Measurements from ENCODE around the gene EFCAB11. TPM values are rescaled to one million over a fixed set of nuclear protein-coding genes. Genes with fewer than 3 reads are reported as not detected.

EFCAB11 gene
- total RNA-seq, 3 donors from 2014 or later (not counting 1 experiment from before 2014, with no cell fraction given) = 3.9 to 5.2 (median 4.0) TPM

GRCh38 chr14:89757313-89757939 lies 197.1 kb downstream of the EFCAB11 start:
- Histone ChIP-seq H3K36me3 (ENCODE audit: control insufficient read depth, insufficient read depth, low read length) (no peaks in the 10 kb centered on the region), H3K27me3 (ENCODE audit: control insufficient read depth, insufficient read depth, low read length) (no peaks in the 10 kb centered on the region), H3K4me3 (ENCODE audit: low read length) (no peak overlapping the region), H3K9me3 (ENCODE audit: control insufficient read depth, insufficient read depth, low read length) (no peaks in the 10 kb centered on the region), H3K4me1 (ENCODE audit: control insufficient read depth, insufficient read depth, low read length) (peaks cover 8% of the 10 kb centered on the region), H3K27ac (ENCODE audit: low read length) (no peak overlapping the region)
- Mint-ChIP-seq H3K9me3 (no peaks in the 10 kb centered on the region), H3K36me3 (peaks cover 9% of the 10 kb centered on the region), H3K27me3 (ENCODE audit: low read depth in 2 of 2) (no peaks in the 10 kb centered on the region), H3K4me3 (no peak overlapping the region), H3K4me1 (peaks cover 17 to 23% of the 10 kb centered on the region in 2 donors), H3K27ac (peak overlapping the region in 1 of 2 donors; percentile 10)
- no peak for DNase-seq
- TF ChIP-seq CTCF (IDR thresholded peaks at IDR 0.05) = no peak
- WGBS (ENCODE audit: insufficient coverage) = 44% methylated on average over 4 of the region's 5 CpGs
- intact Hi-C loops (cut with micrococcal nuclease) = no loop called here
- ATAC-seq = peak in 1 of 3 donors; percentile 51

- Mint-ChIP-seq H3K4me1 (peaks cover 29 to 34% of the 10 kb centered on the region in 2 donors), H3K36me3 (peaks cover 9% of the 10 kb centered on the region), H3K27me3 (ENCODE audit: low read depth in 2 of 2) (no peaks in the 10 kb centered on the region), H3K4me3 (no peak overlapping the region), H3K27ac (no peak overlapping the region), H3K9me3 (no peaks in the 10 kb centered on the region)
- DNase-seq (no peak), ATAC-seq (no peak)
- Histone ChIP-seq H3K36me3 (ENCODE audit: control insufficient read depth, insufficient read depth, low read length) (no peaks in the 10 kb centered on the region), H3K27ac (ENCODE audit: low read length) (no peak overlapping the region), H3K4me3 (ENCODE audit: low read length) (no peak overlapping the region), H3K4me1 (ENCODE audit: control insufficient read depth, insufficient read depth, low read length) (peaks cover 8% of the 10 kb centered on the region), H3K9me3 (ENCODE audit: control insufficient read depth, insufficient read depth, low read length) (no peaks in the 10 kb centered on the region), H3K27me3 (ENCODE audit: control insufficient read depth, insufficient read depth, low read length) (no peaks in the 10 kb centered on the region)
- WGBS (ENCODE audit: insufficient coverage) = 89% methylated on average over 4 of the region's 4 CpGs
- intact Hi-C loops (cut with micrococcal nuclease) = no loop called here
- TF ChIP-seq CTCF (IDR thresholded peaks at IDR 0.05) = no peak
Observed at GRCh38 chr14:89755816-89756215, 198.7 kb downstream of the EFCAB11 start.

- no peaks in the 10 kb centered on the region for H3K9me3 Mint-ChIP-seq
- no peak overlapping the region for H3K27ac Mint-ChIP-seq
- H3K4me1 Mint-ChIP-seq = peaks cover 34 to 35% of the 10 kb centered on the region in 2 donors
- ATAC-seq (no peak), DNase-seq (no peak)
- no peak overlapping the region for H3K4me3 Mint-ChIP-seq
- TF ChIP-seq CTCF (IDR thresholded peaks at IDR 0.05) = no peak
- intact Hi-C loops (cut with micrococcal nuclease) = no loop called here
- peaks cover 9% of the 10 kb centered on the region for H3K36me3 Mint-ChIP-seq
- Histone ChIP-seq H3K9me3 (ENCODE audit: control insufficient read depth, insufficient read depth, low read length) (no peaks in the 10 kb centered on the region), H3K27me3 (ENCODE audit: control insufficient read depth, insufficient read depth, low read length) (no peaks in the 10 kb centered on the region), H3K27ac (ENCODE audit: low read length) (no peak overlapping the region), H3K4me3 (ENCODE audit: low read length) (no peak overlapping the region), H3K4me1 (ENCODE audit: control insufficient read depth, insufficient read depth, low read length) (peaks cover 8% of the 10 kb centered on the region), H3K36me3 (ENCODE audit: control insufficient read depth, insufficient read depth, low read length) (no peaks in the 10 kb centered on the region)
- no peaks in the 10 kb centered on the region for H3K27me3 Mint-ChIP-seq (ENCODE audit: low read depth in 2 of 2)
- 100% methylated on average over 1 of the region's 4 CpGs for WGBS (ENCODE audit: insufficient coverage)
Observed at GRCh38 chr14:89753828-89754412, 200.6 kb downstream of the EFCAB11 start.

Measured in natural killer cell (primary cell).